Smooth muscle cell (in vitro differentiated cells): ENCODE measurements around the gene C1orf174. TPM values are rescaled to one million over a fixed set of nuclear protein-coding genes. Genes with fewer than 3 reads are reported as not detected.
"Not testable (repeated sequence)": the region's sequence is repeated elsewhere in the genome, so short reads cannot be mapped to it uniquely, and the experiment has no call there.

Experiments
- DNase-seq: peaks from one replicate; lab custom pipeline; 2025; ENCODE audit not compliant: unreplicated experiment; lab: John Stamatoyannopoulos, UW
- H2AFZ ChIP-seq: fragments of 200-600 bp; sonication (generic); 2 replicates; pipeline ENCODE4 v1.6.0; 2016; ENCODE audit warnings: antibody characterized with exemption, low read depth, mild to moderate bottlenecking
- H3F3A ChIP-seq: fragments of 200-600 bp; sonication (generic); 2 replicates; pipeline ENCODE4 v1.6.0; 2017; ENCODE audit warnings: antibody characterized with exemption, low read depth
- H3K27ac ChIP-seq: fragments of 200-600 bp; sonication (generic); 2 replicates; pipeline ENCODE4 v1.5.1; 2016; ENCODE audit warnings: low read depth, mild to moderate bottlenecking
- H3K27me3 ChIP-seq: fragments of 200-600 bp; sonication (generic); 2 replicates; pipeline ENCODE4 v1.6.1; 2016; ENCODE audit warnings: low read depth, mild to moderate bottlenecking
- H3K36me3 ChIP-seq: fragments of 200-600 bp; sonication (generic); 2 replicates; pipeline ENCODE4 v1.5.1; 2016; ENCODE audit warnings: low read depth
- H3K4me1 ChIP-seq: fragments of 200-600 bp; sonication (generic); 2 replicates; pipeline ENCODE4 v1.5.1; 2016; ENCODE audit warnings: low read depth
- H3K4me2 ChIP-seq: fragments of 200-600 bp; sonication (generic); 2 replicates; pipeline ENCODE4 v1.6.0; 2016; ENCODE audit warnings: mild to moderate bottlenecking
- H3K4me3 ChIP-seq: fragments of 200-600 bp; sonication (generic); 2 replicates; pipeline ENCODE4 v1.5.1; 2016; ENCODE audit warnings: mild to moderate bottlenecking
- H3K79me2 ChIP-seq: fragments of 200-600 bp; sonication (generic); 2 replicates; pipeline ENCODE4 v1.6.0; 2016; ENCODE audit warnings: low read depth, mild to moderate bottlenecking
- H3K9ac ChIP-seq: fragments of 200-600 bp; sonication (generic); 2 replicates; pipeline ENCODE4 v1.6.0; 2016; ENCODE audit warnings: low read depth
- H3K9me3 ChIP-seq: fragments of 200-600 bp; sonication (generic); replicated peaks from 2 replicates; pipeline ENCODE4 v1.5.1; 2016; ENCODE audit warnings: low read depth
- H4K20me1 ChIP-seq: fragments of 200-600 bp; sonication (generic); 2 replicates; pipeline ENCODE4 v1.6.0; 2016; ENCODE audit warnings: low read depth
- CTCF ChIP-seq: fragments of 200-600 bp; sonication (generic); IDR thresholded peaks from 2 replicates; pipeline ENCODE4 v1.5.1; 2017; ENCODE audit warnings: borderline replicate concordance, mild to moderate bottlenecking, antibody characterized with exemption; ENCODE audit not compliant: insufficient read depth, poor library complexity, severe bottlenecking
- WGBS: methylation state at CpG from one replicate; pipeline ENCODE4 v1.1.7; 2016; ENCODE audit warnings: low lambda C conversion rate; 5-methylcytosine and 5-hydroxymethylcytosine counted together
- polyA plus RNA-seq: library from polyadenylated mRNA; unstranded; fragments of >200 nt; fragmentation: Nextera tagmentation; extraction: Ambion mirVana; gene quantifications from 2 replicates; pipeline ENCODE4 v1.2.1, GENCODE V29; 2016
- total RNA-seq: library from RNA; depleted of rRNA; stranded (reverse); fragments of >200 nt; gene quantifications from 2 replicates; pipeline ENCODE4 v1.2.3, GENCODE V29; 2014

The C1orf174 gene
- total and polyA plus RNA-seq, 2 experiments from 2014 or later = 26.0 to 32.5 TPM

- Histone ChIP-seq H3K27me3 (no peaks in the 10 kb centered on the region), H3F3A (no peaks in the 10 kb centered on the region), H3K9me3 (no peaks in the 10 kb centered on the region), H2AFZ (no peak overlapping the region), H3K4me1 (no peaks in the 10 kb centered on the region), H3K36me3 (no peaks in the 10 kb centered on the region), H3K9ac (no peak overlapping the region), H3K4me3 (no peak overlapping the region), H3K4me2 (no peak overlapping the region), H3K79me2 (no peaks in the 10 kb centered on the region), H4K20me1 (no peaks in the 10 kb centered on the region), H3K27ac (no peak overlapping the region)
- no peak for DNase-seq
- no peak for TF ChIP-seq CTCF
- WGBS = 61% methylated on average over 8 of the region's 8 CpGs
Observed at GRCh38 chr1:3921765-3922164, 21.7 kb upstream of the C1orf174 start.

GRCh38 chr1:3919706-3920105 lies 19.6 kb upstream of the C1orf174 start:
- no peak overlapping the region for H3K4me3 ChIP-seq
- H3K9me3 ChIP-seq = no peaks in the 10 kb centered on the region
- no peaks in the 10 kb centered on the region for H3F3A ChIP-seq
- no peak overlapping the region for H3K9ac ChIP-seq
- TF ChIP-seq CTCF = no peak
- no peaks in the 10 kb centered on the region for H4K20me1 ChIP-seq
- no peak overlapping the region for H3K4me2 ChIP-seq
- no peak overlapping the region for H3K27ac ChIP-seq
- 83% methylated on average over 5 of the region's 5 CpGs for whole genome bisulfite sequencing
- no peaks in the 10 kb centered on the region for H3K79me2 ChIP-seq
- DNase-seq = no peak
- no peaks in the 10 kb centered on the region for H3K27me3 ChIP-seq
- no peaks in the 10 kb centered on the region for H3K4me1 ChIP-seq
- H2AFZ ChIP-seq = no peak overlapping the region
- H3K36me3 ChIP-seq = no peaks in the 10 kb centered on the region

- no peak overlapping the region for H3K4me2 ChIP-seq
- no peaks in the 10 kb centered on the region for H3K9me3 ChIP-seq
- no peaks in the 10 kb centered on the region for H3K4me1 ChIP-seq
- WGBS = 86% methylated on average over 15 of the region's 15 CpGs
- H3K36me3 ChIP-seq = no peaks in the 10 kb centered on the region
- H3K9ac ChIP-seq = no peak overlapping the region
- no peaks in the 10 kb centered on the region for H3K79me2 ChIP-seq
- H3K27me3 ChIP-seq = no peaks in the 10 kb centered on the region
- H3K4me3 ChIP-seq = no peak overlapping the region
- no peaks in the 10 kb centered on the region for H3F3A ChIP-seq
- no peak for TF ChIP-seq CTCF
- H3K27ac ChIP-seq = no peak overlapping the region
- no peaks in the 10 kb centered on the region for H4K20me1 ChIP-seq
- DNase-seq = no peak
- H2AFZ ChIP-seq = no peak overlapping the region
Observed at GRCh38 chr1:3918966-3919611, 19.0 kb upstream of the C1orf174 start.

- not testable (repeated sequence) for H2AFZ ChIP-seq
Observed at GRCh38 chr1:3918359-3918758, 18.3 kb upstream of the C1orf174 start.

More at GRCh38 chr1:3918359-3918758, 18.3 kb upstream of the C1orf174 start:
- not testable (repeated sequence) for DNase-seq, H3K4me3 ChIP-seq, H3K79me2 ChIP-seq, H3K9me3 ChIP-seq, H3K27ac ChIP-seq, H3K4me1 ChIP-seq, H3K9ac ChIP-seq, H3K4me2 ChIP-seq, H4K20me1 ChIP-seq, H3K27me3 ChIP-seq, H3K36me3 ChIP-seq, H3F3A ChIP-seq
- WGBS = 87% methylated on average over 6 of the region's 6 CpGs
